Measurements from ENCODE around the gene MBTPS2. TPM values are rescaled to one million over a fixed set of nuclear protein-coding genes. Genes with fewer than 3 reads are reported as not detected.
A peak's percentile ranks its signal among the peaks of the same experiment; 100 is the strongest.

The MBTPS2 gene
- total RNA-seq, 2 donors from 2014 or later: 11.2 to 16.9 TPM

DNA sequence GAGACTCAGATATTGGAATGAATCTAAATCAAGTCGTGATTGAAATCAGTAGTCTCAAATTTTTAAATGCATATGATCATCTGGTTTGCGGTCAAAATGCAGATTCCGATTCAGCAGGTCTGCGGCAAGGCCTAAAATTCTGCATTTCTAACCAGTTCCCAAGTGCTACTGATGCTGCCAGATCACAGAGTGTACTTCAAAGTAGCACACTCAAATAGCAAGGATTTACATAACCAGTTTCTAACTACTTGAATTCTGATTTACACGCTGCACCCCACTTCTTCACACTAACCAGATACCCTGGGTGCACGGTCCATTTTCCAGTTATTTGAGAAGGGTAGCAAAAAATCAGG is 752 bp downstream of the MBTPS2 start:
- H3K27me3 ChIP-seq (replicated peaks; ENCODE audit: insufficient read depth): no peaks in the 10 kb centered on the region
- H3K4me1 ChIP-seq (ENCODE audit: control insufficient read depth in 1 of 2, low read depth in 2 of 2): peaks cover 0 to 13% of the 10 kb centered on the region in 2 donors
- H3K4me3 ChIP-seq: peak overlapping the region; percentile 83
- no peaks in the 10 kb centered on the region for H3K9me3 ChIP-seq
- H3K27ac ChIP-seq: peak overlapping the region in 1 of 2 donors; percentile 77
- H3K36me3 ChIP-seq: no peaks in the 10 kb centered on the region
- DNase-seq (ENCODE audit: low spot score) (no peak), ATAC-seq (ENCODE audit: insufficient number of reproducible peaks, low FRiP score, low read depth) (no peak)
- TF ChIP-seq, protein P1, sequence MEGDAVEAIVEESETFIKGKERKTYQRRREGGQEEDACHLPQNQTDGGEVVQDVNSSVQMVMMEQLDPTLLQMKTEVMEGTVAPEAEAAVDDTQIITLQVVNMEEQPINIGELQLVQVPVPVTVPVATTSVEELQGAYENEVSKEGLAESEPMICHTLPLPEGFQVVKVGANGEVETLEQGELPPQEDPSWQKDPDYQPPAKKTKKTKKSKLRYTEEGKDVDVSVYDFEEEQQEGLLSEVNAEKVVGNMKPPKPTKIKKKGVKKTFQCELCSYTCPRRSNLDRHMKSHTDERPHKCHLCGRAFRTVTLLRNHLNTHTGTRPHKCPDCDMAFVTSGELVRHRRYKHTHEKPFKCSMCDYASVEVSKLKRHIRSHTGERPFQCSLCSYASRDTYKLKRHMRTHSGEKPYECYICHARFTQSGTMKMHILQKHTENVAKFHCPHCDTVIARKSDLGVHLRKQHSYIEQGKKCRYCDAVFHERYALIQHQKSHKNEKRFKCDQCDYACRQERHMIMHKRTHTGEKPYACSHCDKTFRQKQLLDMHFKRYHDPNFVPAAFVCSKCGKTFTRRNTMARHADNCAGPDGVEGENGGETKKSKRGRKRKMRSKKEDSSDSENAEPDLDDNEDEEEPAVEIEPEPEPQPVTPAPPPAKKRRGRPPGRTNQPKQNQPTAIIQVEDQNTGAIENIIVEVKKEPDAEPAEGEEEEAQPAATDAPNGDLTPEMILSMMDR (IDR thresholded peaks at IDR 0.05): no peak

DNA sequence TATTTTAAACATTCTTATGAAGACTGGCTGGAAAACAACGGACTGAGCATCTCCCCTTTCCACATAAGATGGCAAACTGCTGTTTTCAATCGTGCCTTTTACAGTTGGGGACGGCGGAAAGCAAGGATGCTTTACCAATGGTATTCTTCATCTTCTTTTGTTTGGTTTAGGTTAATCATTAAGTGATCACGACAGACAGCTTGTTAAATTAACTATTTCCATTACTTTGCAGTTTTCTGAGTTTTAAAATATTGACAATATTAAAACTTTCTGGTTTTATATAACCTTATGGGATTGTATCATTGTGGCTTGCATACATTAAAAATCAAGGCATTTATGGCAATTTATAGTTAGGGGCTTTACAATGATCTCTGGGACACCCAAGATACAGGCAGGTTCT is 3.8 kb downstream of the MBTPS2 start:
- H3K27ac ChIP-seq: peak overlapping the region in 1 of 2 donors; percentile 30
- no peaks in the 10 kb centered on the region for H3K9me3 ChIP-seq
- TF ChIP-seq, protein P1 (IDR thresholded peaks at IDR 0.05): no peak
- H3K27me3 ChIP-seq (replicated peaks; ENCODE audit: insufficient read depth): no peaks in the 10 kb centered on the region
- DNase-seq (ENCODE audit: low spot score) (no peak), ATAC-seq (ENCODE audit: insufficient number of reproducible peaks, low FRiP score, low read depth) (no peak)
- peaks cover 0 to 13% of the 10 kb centered on the region in 2 donors for H3K4me1 ChIP-seq (ENCODE audit: control insufficient read depth in 1 of 2, low read depth in 2 of 2)
- H3K4me3 ChIP-seq: no peak overlapping the region
- peaks cover 4% of the 10 kb centered on the region for H3K36me3 ChIP-seq

DNA sequence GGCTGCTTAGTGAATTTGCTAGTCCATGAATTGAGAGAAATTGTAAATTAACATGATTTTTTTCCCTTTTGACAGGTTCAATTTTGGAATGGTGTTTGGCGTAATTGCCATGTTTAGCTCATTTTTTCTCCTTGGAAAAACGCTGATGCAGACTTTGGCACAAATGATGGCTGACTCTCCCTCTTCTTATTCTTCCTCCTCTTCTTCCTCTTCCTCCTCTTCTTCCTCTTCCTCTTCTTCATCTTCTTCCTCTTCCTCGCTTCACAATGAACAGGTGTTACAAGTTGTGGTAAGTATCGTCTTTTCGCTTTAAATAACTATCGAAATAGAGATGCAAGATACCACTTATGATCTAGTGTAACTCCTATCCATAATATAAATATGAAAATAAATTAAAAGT is 5.7 kb downstream of the MBTPS2 start:
- Histone ChIP-seq H3K4me3 (no peak overlapping the region), H3K27ac (no peak overlapping the region), H3K4me1 (ENCODE audit: control insufficient read depth in 1 of 2, low read depth in 2 of 2) (peaks cover 0 to 13% of the 10 kb centered on the region in 2 donors), H3K36me3 (peaks cover 4% of the 10 kb centered on the region), H3K9me3 (no peaks in the 10 kb centered on the region), H3K27me3 (replicated peaks; ENCODE audit: insufficient read depth) (no peaks in the 10 kb centered on the region)
- TF ChIP-seq, protein P1 (IDR thresholded peaks at IDR 0.05): no peak
- ATAC-seq (ENCODE audit: insufficient number of reproducible peaks, low FRiP score, low read depth) (no peak), DNase-seq (ENCODE audit: low spot score) (no peak)

DNA sequence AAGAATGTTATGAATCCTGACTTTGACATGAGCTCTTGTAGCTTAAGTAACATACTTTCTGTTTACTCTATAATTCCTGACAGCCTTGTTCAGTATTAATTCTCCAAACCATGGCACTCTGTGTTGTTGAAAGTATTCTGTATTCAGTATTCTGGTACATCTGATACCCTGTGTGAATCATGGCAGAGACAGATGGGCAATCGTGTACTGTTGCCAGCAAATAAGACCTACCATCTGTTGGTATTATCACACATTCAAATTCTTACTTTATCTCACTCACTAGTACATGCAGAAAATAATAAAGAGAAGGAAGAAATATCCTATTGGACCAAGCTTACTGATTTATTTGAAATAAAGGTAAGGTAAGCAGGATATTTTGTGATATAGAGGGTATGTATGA is 7.9 kb downstream of the MBTPS2 start:
- TF ChIP-seq, protein P1 (IDR thresholded peaks at IDR 0.05): no peak
- ATAC-seq (ENCODE audit: insufficient number of reproducible peaks, low FRiP score, low read depth) (no peak), DNase-seq (ENCODE audit: low spot score) (no peak)
- peaks cover 4% of the 10 kb centered on the region for H3K36me3 ChIP-seq
- peaks cover 0 to 11% of the 10 kb centered on the region in 2 donors for H3K4me1 ChIP-seq (ENCODE audit: control insufficient read depth in 1 of 2, low read depth in 2 of 2)
- no peak overlapping the region for H3K4me3 ChIP-seq
- H3K27me3 ChIP-seq (replicated peaks; ENCODE audit: insufficient read depth): no peaks in the 10 kb centered on the region
- no peak overlapping the region for H3K27ac ChIP-seq
- H3K9me3 ChIP-seq: no peaks in the 10 kb centered on the region

DNA sequence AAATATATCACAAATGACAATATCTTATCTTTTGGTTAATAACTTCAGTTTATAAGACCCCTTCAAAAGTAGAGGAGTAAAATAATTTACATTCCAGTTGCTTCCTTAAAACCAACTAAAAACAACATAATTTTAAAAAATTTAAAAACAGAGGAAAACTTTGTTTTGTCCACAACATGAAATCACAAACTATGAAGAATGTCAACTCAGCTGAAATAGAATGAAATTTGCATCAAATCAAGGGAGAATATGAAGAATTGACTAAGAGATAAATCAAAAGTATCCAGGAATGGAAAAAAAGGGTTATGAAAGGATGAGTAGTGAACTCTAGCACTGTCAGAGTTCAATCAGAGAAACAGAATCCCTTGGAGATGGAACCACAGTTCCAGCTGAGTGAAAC is 14.2 kb downstream of the MBTPS2 start:
- H3K27ac ChIP-seq: no peak overlapping the region
- TF ChIP-seq, protein P1 (IDR thresholded peaks at IDR 0.05): no peak

More for the DNA sequence above, 14.2 kb downstream of the MBTPS2 start:
- H3K4me3 ChIP-seq: no peak overlapping the region
- H3K9me3 ChIP-seq: no peaks in the 10 kb centered on the region
- DNase-seq (ENCODE audit: low spot score): no peak
- no peak for ATAC-seq (ENCODE audit: insufficient number of reproducible peaks, low FRiP score, low read depth)
- H3K4me1 ChIP-seq (ENCODE audit: control insufficient read depth in 1 of 2, low read depth in 2 of 2): no peaks in the 10 kb centered on the region
- H3K27me3 ChIP-seq (replicated peaks; ENCODE audit: insufficient read depth): no peaks in the 10 kb centered on the region
- no peaks in the 10 kb centered on the region for H3K36me3 ChIP-seq

All from thoracic aorta (tissue), 2 donors.